K562 (cell line): ENCODE results near the gene NSMCE1. TPM values are rescaled to one million over a fixed set of nuclear protein-coding genes. Genes with fewer than 3 reads are reported as not detected.
A peak's percentile ranks its signal among the peaks of the same experiment; 100 is the strongest.

Source experiments
- FOSL1 ChIP-seq: fragments of 200-800 bp; sonication (Bioruptor generic); conservative IDR thresholded peaks from 2 replicates; pipeline ENCODE4 v1.6.1; 2016; ENCODE audit warnings: missing genetic modification characterization, missing compliant biosample characterization
- POLR2B ChIP-seq: fragments of 450-650 bp; IDR thresholded peaks from 2 replicates; pipeline ENCODE4 v1.6.1; 2018; ENCODE audit warnings: low read depth; ENCODE audit not compliant: partially characterized antibody
- RBM14 ChIP-seq: fragments of 200-400 bp; formaldehyde crosslinking; IDR thresholded peaks from 2 replicates; pipeline ENCODE4 v1.6.1; 2018; ENCODE audit warnings: low read depth, mild to moderate bottlenecking, low read length, moderate library complexity, borderline replicate concordance; ENCODE audit not compliant: insufficient read depth
- ZFP30 ChIP-seq: fragments of 250-450 bp; sonication (Bioruptor Pico); IDR thresholded peaks from 2 replicates; pipeline ENCODE4 v1.8.0; 2022; ENCODE audit warnings: moderate library complexity, mild to moderate bottlenecking, inconsistent platforms, borderline replicate concordance
- polyA plus RNA-seq, 8 experiments: library from polyadenylated mRNA; depleted of rRNA in 4 of 8; stranded (reverse) in 5 of 8; unstranded in 3 of 8; fragments of >200 nt; fragmentation: Nextera tagmentation in 2 of 8; fragmentation: Illumina TruSeq in 1 of 8; extraction: Ambion mirVana in 2 of 8; extraction: Trizol in 1 of 8; gene quantifications; 2 replicates each; pipeline versions ENCODE4 v1.2.1 to v1.2.3, GENCODE V29; 2011 to 2014; ENCODE audit warnings: inconsistent platforms in 1 of 8, missing spikeins in 1 of 8
- total RNA-seq, 7 experiments: library from RNA; depleted of rRNA in 6 of 7; stranded (reverse); fragments of >200 nt in 6 of 7; fragmentation: Illumina TruSeq in 2 of 7; extraction: Trizol in 2 of 7; gene quantifications; 2 replicates each; pipeline versions ENCODE4 v1.2.1 to v1.2.3, GENCODE V29; 2011 to 2021; ENCODE audit warnings: low replicate concordance in 1 of 7
- TF ChIP-seq, protein P1 (sequence below): fragments of 450-650 bp; conservative IDR thresholded peaks from 2 replicates; pipeline ENCODE4 v1.6.1; 2016; ENCODE audit warnings: missing genetic modification characterization, low read depth, mild to moderate bottlenecking, control low read depth, missing compliant biosample characterization
- TF ChIP-seq, protein P2 (sequence below): IDR thresholded peaks from 2 replicates; pipeline ENCODE4 v1.6.1; 2012; ENCODE audit warnings: low read depth, low read length, improper control_type of control experiment, borderline replicate concordance
- TF ChIP-seq, protein P3 (sequence below): fragments of 450-650 bp; formaldehyde crosslinking; conservative IDR thresholded peaks from 2 replicates; pipeline ENCODE4 v1.4.0; 2022; ENCODE audit warnings: mild to moderate bottlenecking, missing genetic modification characterization

NSMCE1 gene
- total and polyA plus RNA-seq, 9 of the 15 experiments (the other 6 are each of a cell fraction or from before 2014, with no cell fraction given) = 52.1 to 163 (median 61.5) TPM

DNA sequence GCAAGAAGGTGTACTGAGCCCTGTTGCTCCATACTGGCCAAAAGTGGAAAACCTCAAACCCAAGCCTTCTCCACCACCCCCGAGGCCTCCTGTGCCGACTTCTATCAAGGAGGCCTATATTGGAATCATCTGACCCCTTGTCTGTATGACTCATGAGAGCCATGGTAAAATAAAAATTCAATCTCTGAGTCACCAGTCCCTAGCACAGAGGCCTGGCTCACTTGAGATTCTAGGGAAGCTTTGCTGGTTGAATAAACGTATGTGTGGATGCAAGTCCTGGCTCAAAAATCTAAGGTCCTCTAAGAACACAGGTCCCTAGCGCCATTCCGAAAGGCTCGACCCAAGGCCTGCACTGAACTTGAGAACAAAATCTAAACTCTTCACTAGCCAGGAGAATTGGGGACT lies 15.0 kb downstream of the NSMCE1 start (continued):
- TF ChIP-seq, protein P1, sequence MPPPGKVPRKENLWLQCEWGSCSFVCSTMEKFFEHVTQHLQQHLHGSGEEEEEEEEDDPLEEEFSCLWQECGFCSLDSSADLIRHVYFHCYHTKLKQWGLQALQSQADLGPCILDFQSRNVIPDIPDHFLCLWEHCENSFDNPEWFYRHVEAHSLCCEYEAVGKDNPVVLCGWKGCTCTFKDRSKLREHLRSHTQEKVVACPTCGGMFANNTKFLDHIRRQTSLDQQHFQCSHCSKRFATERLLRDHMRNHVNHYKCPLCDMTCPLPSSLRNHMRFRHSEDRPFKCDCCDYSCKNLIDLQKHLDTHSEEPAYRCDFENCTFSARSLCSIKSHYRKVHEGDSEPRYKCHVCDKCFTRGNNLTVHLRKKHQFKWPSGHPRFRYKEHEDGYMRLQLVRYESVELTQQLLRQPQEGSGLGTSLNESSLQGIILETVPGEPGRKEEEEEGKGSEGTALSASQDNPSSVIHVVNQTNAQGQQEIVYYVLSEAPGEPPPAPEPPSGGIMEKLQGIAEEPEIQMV (tag) = no peak
- TF ChIP-seq, protein P2, sequence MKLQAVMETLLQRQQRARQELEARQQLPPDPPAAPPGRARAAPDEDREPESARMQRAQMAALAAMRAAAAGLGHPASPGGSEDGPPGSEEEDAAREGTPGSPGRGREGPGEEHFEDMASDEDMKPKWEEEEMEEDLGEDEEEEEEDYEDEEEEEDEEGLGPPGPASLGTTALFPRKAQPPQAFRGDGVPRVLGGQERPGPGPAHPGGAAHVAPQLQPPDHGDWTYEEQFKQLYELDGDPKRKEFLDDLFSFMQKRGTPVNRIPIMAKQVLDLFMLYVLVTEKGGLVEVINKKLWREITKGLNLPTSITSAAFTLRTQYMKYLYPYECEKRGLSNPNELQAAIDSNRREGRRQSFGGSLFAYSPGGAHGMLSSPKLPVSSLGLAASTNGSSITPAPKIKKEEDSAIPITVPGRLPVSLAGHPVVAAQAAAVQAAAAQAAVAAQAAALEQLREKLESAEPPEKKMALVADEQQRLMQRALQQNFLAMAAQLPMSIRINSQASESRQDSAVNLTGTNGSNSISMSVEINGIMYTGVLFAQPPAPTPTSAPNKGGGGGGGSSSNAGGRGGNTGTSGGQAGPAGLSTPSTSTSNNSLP = 0 out of 2 replicates have a peak, but pooled peaks have one; percentile 22
- TF ChIP-seq POLR2B (no peak), FOSL1 (tag) (peak; percentile 94), RBM14 (no peak), ZFP30 (CRISPR knock-in tag) (no peak)
- TF ChIP-seq, protein P3, sequence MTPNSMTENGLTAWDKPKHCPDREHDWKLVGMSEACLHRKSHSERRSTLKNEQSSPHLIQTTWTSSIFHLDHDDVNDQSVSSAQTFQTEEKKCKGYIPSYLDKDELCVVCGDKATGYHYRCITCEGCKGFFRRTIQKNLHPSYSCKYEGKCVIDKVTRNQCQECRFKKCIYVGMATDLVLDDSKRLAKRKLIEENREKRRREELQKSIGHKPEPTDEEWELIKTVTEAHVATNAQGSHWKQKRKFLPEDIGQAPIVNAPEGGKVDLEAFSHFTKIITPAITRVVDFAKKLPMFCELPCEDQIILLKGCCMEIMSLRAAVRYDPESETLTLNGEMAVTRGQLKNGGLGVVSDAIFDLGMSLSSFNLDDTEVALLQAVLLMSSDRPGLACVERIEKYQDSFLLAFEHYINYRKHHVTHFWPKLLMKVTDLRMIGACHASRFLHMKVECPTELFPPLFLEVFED (CRISPR knock-in tag) = no peak
